C4-2B (cell line): ENCODE data around the gene C2CD2L.

Source experiments
- H3K27ac ChIP-seq: fragments of 450-650 bp; 2 replicates; pipeline ENCODE4 v1.5.1; 2017
- ZFX ChIP-seq: fragments of 450-650 bp; IDR thresholded peaks from 2 replicates; pipeline ENCODE4 v1.6.1; 2017
- TF ChIP-seq, protein P1 (sequence below): fragments of 450-650 bp; conservative IDR thresholded peaks from 2 replicates; pipeline ENCODE4 v1.5.1; 2017; ENCODE audit warnings: mild to moderate bottlenecking

The C2CD2L gene

DNA sequence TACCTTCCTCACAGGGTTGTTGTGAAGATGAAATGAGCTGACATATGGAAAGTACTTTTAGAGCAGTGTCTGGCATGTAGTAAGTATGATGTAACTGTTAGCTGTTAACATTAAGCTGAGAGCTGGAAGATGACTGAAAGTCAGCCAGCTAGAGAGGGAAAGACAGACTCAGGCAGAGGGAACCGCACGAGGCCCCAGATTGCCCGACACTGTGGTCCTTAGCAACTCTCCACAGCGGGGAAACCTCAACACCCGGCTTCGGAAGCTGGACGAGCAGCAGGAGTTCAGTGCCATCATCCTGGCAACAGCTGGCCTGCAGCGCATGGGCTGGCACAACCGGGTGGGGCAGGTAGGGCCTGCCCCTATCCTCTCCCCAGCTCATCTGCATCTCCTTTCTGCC, 16.0 kb upstream of the C2CD2L start:
- no peak for TF ChIP-seq ZFX
- TF ChIP-seq, protein P1, sequence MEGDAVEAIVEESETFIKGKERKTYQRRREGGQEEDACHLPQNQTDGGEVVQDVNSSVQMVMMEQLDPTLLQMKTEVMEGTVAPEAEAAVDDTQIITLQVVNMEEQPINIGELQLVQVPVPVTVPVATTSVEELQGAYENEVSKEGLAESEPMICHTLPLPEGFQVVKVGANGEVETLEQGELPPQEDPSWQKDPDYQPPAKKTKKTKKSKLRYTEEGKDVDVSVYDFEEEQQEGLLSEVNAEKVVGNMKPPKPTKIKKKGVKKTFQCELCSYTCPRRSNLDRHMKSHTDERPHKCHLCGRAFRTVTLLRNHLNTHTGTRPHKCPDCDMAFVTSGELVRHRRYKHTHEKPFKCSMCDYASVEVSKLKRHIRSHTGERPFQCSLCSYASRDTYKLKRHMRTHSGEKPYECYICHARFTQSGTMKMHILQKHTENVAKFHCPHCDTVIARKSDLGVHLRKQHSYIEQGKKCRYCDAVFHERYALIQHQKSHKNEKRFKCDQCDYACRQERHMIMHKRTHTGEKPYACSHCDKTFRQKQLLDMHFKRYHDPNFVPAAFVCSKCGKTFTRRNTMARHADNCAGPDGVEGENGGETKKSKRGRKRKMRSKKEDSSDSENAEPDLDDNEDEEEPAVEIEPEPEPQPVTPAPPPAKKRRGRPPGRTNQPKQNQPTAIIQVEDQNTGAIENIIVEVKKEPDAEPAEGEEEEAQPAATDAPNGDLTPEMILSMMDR: no peak
- no peak overlapping the region for H3K27ac ChIP-seq

GRCh38 chr11:119091966-119092879, 14.9 kb upstream of the C2CD2L start:
- H3K27ac ChIP-seq: peak overlapping the region; percentile 98

DNA sequence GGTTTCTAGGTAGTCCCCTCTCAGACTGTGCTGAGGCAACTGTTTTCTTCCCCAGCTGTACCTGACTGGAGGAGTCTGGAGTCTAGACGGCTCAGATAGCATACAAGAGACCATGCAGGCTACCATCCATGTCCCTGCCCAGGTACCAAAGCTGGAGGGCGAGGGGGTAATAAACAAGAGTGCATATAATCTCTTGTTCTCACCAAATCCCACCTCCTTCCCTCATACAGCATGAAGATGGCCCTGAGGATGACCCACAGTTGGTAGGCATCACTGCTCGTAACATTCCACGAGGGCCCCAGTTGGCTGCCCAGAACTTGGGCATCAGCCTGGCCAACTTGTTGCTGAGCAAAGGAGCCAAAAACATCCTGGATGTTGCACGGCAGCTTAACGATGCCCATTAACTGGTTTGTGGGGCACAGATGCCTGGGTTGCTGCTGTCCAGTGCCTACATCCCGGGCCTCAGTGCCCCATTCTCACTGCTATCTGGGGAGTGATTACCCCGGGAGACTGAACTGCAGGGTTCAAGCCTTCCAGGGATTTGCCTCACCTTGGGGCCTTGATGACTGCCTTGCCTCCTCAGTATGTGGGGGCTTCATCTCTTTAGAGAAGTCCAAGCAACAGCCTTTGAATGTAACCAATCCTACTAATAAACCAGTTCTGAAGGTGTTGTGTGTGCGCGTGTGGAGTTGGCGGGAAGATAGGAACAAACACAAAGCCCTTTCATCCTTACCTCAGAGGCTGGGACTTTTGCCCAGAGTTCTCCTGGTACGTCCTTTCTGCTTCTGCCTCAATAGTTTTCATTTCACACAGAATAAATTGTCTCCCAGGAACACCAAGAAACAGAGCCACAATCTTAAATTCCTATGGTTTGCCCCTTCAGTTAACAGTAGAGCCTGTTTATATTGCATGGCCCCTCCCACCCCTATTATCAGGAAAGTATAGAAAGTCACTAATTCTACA, 14.0 kb upstream of the C2CD2L start:
- no peak for TF ChIP-seq ZFX
- TF ChIP-seq, protein P1: no peak
- peak overlapping the region; percentile 98 for H3K27ac ChIP-seq

More at GRCh38 chr11:119091966-119092879, 14.9 kb upstream of the C2CD2L start:
- TF ChIP-seq, protein P1: no peak
- TF ChIP-seq ZFX: no peak

- peak overlapping the region; percentile 98 for H3K27ac ChIP-seq
- peak; percentile 40; the same call in 1 of the 2 replicates for TF ChIP-seq ZFX
- TF ChIP-seq, protein P1: no peak
These were observed 13.0 kb upstream of the C2CD2L start for GRCh38 chr11:119093942-119094815.

GRCh38 chr11:119094816-119095065, 12.4 kb upstream of the C2CD2L start:
- TF ChIP-seq, protein P1: peak; percentile 79
- no peak; the same call in 1 of the 2 replicates for TF ChIP-seq ZFX
- peak overlapping the region; percentile 98 for H3K27ac ChIP-seq

DNA sequence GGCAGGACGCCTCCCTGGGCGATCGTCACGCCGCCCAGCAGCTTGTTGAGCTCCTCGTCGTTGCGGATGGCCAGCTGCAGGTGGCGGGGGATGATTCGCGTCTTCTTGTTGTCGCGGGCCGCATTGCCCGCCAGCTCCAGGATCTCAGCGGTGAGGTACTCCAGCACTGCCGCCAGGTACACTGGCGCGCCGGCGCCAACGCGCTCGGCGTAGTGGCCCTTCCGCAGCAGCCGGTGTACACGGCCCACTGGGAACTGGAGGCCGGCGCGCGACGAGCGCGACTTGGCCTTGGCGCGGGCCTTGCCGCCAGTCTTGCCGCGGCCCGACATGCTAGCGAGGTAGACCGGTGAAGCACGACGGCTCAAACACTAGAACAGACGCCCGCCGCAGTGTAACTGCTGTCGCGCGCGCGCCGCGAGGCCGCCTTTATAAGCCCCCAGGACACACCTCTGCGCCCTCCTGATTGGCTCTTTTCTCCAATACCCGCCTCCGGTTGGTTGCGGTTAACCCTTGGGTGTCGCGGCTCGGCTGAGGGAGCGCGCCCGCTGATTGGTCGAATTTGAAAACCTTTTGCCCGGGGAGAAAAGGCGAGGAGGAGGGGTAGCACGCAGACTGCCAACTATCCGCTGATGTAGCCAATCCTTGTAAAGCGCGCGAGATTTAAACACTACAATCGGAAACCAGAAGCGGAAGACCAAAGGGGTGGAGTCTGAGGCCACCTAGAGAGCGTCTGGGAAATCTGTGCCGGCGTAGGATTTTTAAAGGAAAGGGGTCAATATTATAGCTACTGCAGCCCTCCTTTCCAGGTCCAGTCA, 11.9 kb upstream of the C2CD2L start:
- H3K27ac ChIP-seq: peak overlapping the region; percentile 98
- peak; percentile 89 for TF ChIP-seq ZFX
- TF ChIP-seq, protein P1: peak; percentile 59
